ENCODE results near the gene DAGLA.
"Not testable (repeated sequence)": the region's sequence is repeated elsewhere in the genome, so short reads cannot be mapped to it uniquely, and the experiment has no call there.

The DAGLA gene

GRCh38 chr11:61667684-61668305, 12.4 kb upstream of the DAGLA start:
- DNase-seq = no peak

- DNase-seq = no peak
These were observed 10.8 kb upstream of the DAGLA start for GRCh38 chr11:61669417-61669816.

- DNase-seq = no peak
These were observed 9.6 kb upstream of the DAGLA start for GRCh38 chr11:61670626-61671025.

GRCh38 chr11:61671527-61671926, 8.7 kb upstream of the DAGLA start:
- DNase-seq = peak; percentile 29

GRCh38 chr11:61673946-61674467, 6.2 kb upstream of the DAGLA start:
- not testable (repeated sequence) for DNase-seq

GRCh38 chr11:61675826-61676225, 4.4 kb upstream of the DAGLA start:
- DNase-seq = peak; percentile 14

- DNase-seq = no peak
These were observed 895 bp upstream of the DAGLA start for GRCh38 chr11:61679296-61679695.

GRCh38 chr11:61680622-61681221, 531 bp downstream of the DAGLA start:
- no peak for DNase-seq

GRCh38 chr11:61682093-61682732, 2.0 kb downstream of the DAGLA start:
- no peak for DNase-seq

- DNase-seq = no peak
These were observed 2.9 kb downstream of the DAGLA start for GRCh38 chr11:61682906-61683675.

- DNase-seq = no peak
These were observed 4.0 kb downstream of the DAGLA start for GRCh38 chr11:61683961-61684869.

- DNase-seq = no peak
These were observed 4.9 kb downstream of the DAGLA start for GRCh38 chr11:61684870-61685616.

- no peak for DNase-seq
These were observed 5.4 kb downstream of the DAGLA start for GRCh38 chr11:61685617-61685967.

- no peak for DNase-seq
These were observed 5.9 kb downstream of the DAGLA start for GRCh38 chr11:61686066-61686465.

GRCh38 chr11:61686469-61686868, 6.3 kb downstream of the DAGLA start:
- no peak for DNase-seq

- DNase-seq = no peak
These were observed 7.2 kb downstream of the DAGLA start for GRCh38 chr11:61687420-61687819.

GRCh38 chr11:61688365-61689163, 8.4 kb downstream of the DAGLA start:
- no peak for DNase-seq

- no peak for DNase-seq
These were observed 8.9 kb downstream of the DAGLA start for GRCh38 chr11:61689164-61689496.

GRCh38 chr11:61690706-61691379, 10.7 kb downstream of the DAGLA start:
- no peak for DNase-seq
